Loucy (cell line): ENCODE data around the gene APLNR.

Experiments
- CTCF ChIP-seq: fragments of 200-600 bp; sonication (generic); conservative IDR thresholded peaks from 2 replicates; pipeline ENCODE4 v1.5.1; 2014; ENCODE audit warnings: mild to moderate bottlenecking, antibody characterized with exemption, low read length
- EZH2phosphoT487 ChIP-seq: fragments of 200-600 bp; IDR thresholded peaks from 2 replicates; pipeline ENCODE4 v1.6.1; 2018; ENCODE audit warnings: antibody characterized with exemption, mild to moderate bottlenecking, moderate library complexity, borderline replicate concordance

- no peak for TF ChIP-seq CTCF
- no peak for TF ChIP-seq EZH2phosphoT487
Observed at GRCh38 chr11:57214098-57214417, 23.0 kb downstream of the APLNR start.
